GM21737 (cell line): ENCODE measurements around the gene BIK.

ENCODE experiments used
- ATAC-seq: cut with Tn5 transposase; IDR thresholded peaks from one replicate; pipeline ENCODE4 v1.9.1; 2021; ENCODE audit warnings: mild to moderate bottlenecking, moderate library complexity; ENCODE audit not compliant: unreplicated experiment

Gene BIK, protein sequence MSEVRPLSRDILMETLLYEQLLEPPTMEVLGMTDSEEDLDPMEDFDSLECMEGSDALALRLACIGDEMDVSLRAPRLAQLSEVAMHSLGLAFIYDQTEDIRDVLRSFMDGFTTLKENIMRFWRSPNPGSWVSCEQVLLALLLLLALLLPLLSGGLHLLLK

GRCh38 chr22:43110444-43110926, at the start of gene BIK:
BIK (plus strand) TSS chr22:43110750; CDS start chr22:43124023, 13,273 bp downstream.
- no peak for ATAC-seq

- no peak for ATAC-seq
Observed at GRCh38 chr22:43066134-43066533, 44.4 kb upstream of the BIK start.

- no peak for ATAC-seq
Observed at GRCh38 chr22:43066844-43067385, 43.6 kb upstream of the BIK start.

GRCh38 chr22:43077121-43077877, 33.3 kb upstream of the BIK start:
- ATAC-seq: no peak

- ATAC-seq: no peak
Observed at GRCh38 chr22:43078522-43078921, 32.0 kb upstream of the BIK start.

- no peak for ATAC-seq
Observed at GRCh38 chr22:43079742-43080141, 30.8 kb upstream of the BIK start.

DNA sequence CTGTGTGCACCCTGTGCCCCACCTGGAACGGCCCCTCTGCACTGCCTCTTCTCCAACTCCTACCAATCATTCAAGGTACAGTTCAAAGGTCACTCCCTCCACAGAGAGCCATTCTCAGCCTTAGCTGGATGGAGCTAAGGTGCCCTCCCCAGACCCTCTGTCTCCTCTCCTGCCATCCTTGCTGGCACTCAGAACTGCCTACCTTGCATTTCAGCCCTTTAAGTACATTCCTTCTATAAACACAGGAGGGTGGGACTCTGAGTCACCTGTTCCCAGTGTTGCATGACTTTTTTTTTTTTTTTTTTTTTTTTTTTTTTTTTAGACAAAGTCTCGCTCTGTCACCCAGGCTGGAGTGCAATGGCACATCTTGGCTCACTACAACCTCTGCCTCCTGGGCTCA, 29.9 kb upstream of the BIK start:
- ATAC-seq: no peak

DNA sequence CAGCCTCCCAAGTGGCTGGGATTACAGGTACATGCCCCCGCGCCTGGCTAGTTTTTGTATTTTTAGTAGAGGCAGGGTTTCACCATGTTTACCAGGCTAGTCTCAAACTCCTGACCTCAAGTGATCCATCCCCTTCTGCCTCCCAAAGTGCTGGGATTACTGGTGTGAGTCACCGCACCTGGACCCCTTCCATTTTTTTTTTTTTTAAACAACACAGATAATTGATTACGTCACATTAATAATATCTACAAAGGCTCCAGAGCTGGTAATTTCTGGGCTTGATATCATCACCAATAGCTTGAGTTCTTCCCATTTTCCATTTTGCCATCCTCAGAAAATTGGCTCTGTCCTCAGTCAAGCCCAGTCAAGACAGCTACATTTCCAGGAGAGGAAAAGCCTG, 28.6 kb upstream of the BIK start:
- ATAC-seq: no peak

DNA sequence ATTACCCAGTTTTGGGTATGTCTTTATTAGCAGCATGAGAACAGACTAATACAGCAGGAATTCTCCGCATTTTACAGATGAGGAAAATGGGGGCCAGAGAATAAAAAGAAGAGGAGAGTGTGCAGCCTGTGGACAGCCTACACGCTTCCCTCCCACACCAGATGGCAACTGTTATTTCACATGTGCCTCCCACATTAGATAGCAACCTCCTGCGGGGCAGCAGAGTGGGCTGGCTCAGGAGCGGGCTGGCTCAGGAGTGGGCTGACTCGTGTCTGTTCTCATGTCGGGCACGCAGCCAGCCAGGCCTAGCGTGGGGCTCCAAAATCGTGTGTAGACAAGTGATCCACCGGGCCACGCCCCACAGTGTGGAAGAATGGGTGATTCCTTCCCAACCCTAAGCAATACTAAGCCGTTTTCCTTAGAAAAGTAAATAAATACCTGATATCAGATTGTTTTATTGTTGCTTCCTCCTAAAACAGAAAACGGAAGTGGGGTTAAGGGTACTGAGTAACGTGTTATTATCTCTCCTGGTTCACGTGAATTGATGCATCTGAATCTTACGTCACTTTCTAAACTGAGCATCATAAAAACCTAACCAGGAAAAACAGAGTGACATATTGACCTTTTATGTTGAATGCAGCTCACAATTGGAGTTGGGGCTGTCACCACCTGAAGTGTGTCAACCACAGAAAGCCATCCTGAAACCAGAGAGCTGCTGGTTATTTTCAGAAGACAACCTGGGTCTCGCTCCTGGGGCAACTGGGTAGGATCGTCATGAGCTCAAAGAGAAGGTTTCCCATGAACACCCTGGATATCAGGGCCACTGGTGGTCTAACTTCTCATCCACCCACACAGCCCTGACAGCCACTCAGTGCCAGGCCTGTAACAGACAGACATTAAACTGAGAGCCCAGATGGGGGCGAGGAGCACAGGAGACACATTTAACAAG, 24.6 kb upstream of the BIK start:
- no peak for ATAC-seq

DNA sequence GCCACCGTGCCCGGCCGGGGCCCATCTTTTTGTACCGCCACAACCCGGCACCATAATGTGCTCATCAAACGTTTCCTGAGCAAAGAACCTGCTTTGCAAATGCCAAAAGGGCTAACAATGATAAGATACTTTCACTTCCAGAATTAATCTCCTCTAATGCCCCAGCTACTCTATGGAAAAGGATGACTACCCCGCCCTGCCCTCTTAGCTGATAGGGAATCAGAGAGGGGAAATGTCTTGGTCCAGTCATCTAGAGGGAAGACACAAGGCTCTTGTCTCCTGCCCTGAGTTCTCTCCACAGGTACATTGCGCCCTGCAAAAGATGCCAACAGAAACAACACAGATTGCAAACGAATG, 21.9 kb upstream of the BIK start:
- peak; percentile 8 for ATAC-seq

DNA sequence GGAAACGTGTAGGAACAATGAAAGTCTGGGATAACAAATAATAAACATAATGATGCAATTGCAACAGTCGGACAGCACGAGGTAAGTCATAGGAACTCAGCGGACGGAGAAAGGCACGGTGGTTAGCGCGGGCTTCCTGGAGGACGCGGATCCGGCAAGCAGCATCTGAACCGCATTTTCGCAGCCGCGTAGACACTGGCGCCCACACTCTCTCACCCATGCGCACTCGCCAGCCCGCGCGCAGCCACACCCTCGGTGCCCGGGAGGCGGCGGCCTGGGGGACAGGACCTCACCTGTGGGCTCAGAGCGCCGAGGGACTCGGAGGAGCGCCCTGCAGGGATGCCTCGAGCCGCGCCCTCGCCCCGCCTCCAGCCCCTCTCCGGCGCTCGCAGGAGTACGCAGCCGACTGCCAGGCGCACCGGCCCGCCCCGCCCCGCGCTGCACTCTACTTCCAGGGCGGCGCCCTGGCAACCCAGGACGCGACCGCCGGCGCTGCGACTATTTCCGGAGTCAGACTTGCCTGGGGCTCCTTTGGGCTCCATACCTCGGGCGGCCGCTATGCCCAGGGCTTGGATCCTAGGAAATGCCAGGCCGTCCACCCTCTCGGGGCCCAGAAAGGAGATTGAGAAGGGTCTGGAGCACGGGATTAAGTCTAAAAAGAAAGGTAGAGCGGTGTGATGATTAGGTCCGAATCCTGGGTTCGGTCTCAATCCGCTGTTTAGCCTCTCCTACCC, 21.4 kb upstream of the BIK start, which contains the start of gene TTLL1:
TSS of gene TTLL1 (minus strand) at position 408 of the 734 bp plus-strand sequence. CDS start 13,805 bp downstream, outside the sequence.
- ATAC-seq: peak; percentile 75

DNA sequence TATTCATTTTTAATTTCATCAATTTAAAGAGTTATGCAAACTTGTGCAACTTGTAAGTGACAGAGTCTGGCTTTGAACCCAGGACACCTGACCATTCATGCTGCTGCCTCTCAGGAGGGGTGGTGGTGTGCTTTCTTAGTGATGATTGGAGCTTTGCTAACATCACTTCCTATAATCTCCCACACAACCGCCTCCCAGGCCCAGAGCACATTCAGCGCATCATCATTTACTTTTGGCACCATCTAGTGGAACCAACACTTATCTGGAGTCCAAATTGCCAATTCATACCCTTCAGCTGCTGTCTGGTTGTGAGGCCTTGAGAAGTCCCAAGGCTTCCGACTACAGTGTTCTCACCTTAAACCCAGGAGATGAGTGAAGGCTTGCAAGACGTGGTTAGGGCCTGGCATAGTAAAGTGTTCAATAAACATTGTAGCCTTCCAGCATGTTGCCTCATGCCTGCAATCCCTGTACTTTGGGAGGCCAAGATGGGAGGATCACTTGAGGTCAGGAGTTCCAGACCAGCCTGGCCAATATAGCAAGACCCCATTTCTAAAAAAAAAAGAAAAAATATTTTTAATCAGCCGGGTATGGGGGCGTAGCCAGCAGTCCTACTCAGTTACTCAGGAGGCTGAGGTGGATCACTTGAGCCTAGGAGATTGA, 20.3 kb upstream of the BIK start:
- ATAC-seq: no peak

GRCh38 chr22:43092085-43092484, 18.5 kb upstream of the BIK start:
- no peak for ATAC-seq

DNA sequence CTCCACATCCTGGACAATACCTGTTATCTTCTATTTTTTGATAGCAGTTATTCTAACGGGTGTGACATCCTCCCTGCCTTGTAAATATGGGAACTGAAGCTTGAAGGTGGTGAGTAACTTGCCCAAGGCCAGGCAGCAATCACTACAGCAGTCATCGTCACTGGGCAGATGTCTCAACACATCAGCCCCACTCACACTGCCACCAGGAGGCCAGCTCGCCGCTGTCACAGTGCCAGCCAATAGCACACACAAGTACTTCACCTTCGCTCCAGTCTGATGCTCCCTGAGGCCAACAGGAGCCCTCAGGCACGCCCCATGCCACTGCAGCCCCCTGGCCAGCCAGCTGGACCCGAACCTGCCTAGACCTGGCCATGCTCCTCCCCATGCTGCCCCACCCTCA, 16.5 kb upstream of the BIK start:
- ATAC-seq: no peak

GRCh38 chr22:43094551-43094950, 16.0 kb upstream of the BIK start:
- ATAC-seq: no peak

DNA sequence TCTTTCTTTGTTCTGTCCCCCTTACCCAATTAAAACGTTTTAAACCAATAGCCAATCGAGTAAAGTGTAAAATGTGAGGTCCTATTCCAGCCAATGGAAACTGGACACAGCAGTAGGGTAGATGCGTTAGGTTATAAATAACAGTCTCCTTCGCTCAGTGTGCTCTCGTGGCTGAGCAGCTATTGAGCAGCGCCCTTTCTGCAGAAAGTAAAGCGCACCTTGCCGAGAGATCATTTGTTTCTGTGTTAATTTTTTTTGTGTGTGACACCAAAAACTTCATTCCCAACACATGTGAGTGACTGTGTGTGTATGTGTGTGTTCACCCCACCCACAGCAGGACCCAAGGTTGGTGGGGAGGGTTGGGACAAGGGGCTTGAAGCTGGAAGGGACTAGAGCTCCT, 14.1 kb upstream of the BIK start:
- no peak for ATAC-seq

DNA sequence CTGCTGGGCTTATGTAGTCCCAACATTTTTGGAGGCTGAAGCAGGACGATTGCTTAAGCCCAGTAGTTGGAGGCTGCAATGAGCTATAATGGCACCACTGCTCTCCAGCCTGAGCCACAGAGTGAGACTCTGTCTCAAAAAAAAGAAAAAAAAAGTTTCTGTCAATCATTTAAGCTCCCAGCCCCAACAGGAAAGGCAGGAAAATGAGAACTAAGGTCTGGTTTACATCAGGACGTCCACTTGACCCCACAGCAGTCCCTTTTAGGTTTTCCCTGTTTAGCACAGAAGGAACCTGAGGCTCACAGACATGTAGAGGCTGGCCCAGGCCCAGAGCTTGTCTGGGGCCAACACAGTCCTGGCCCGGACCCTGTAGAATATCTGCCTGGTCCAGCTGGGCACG, 12.2 kb upstream of the BIK start:
- ATAC-seq: no peak

- ATAC-seq: no peak
Observed at GRCh38 chr22:43099095-43099494, 11.5 kb upstream of the BIK start.

GRCh38 chr22:43100225-43100624, 10.3 kb upstream of the BIK start:
- no peak for ATAC-seq

DNA sequence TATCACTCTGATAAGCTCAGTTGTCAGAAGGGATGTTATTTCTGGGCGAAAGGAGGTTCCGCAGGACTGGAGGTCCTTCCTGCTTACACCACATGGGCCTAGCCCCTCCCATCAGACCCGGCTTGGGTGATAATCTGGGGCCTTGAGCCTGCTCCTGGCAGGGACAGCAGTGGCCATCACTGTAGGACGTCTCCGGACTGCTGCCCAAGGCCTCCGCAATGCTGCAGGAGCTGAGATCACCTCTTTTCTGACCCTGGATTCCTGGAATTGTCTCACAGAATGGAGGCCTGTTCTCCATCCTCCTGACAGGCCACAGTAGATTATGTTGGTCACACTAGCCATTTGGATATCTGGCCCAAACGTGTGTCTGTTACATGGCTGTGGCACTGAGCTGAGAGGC, 9.2 kb upstream of the BIK start:
- no peak for ATAC-seq
